GM18526 (cell line): ENCODE data around the gene SVIL.

Source experiments
- POLR2A ChIP-seq: IDR thresholded peaks from 3 replicates; pipeline ENCODE4 v1.6.1; 2011; ENCODE audit not compliant: insufficient read length; ENCODE audit errors: extremely low read depth

Gene SVIL

DNA sequence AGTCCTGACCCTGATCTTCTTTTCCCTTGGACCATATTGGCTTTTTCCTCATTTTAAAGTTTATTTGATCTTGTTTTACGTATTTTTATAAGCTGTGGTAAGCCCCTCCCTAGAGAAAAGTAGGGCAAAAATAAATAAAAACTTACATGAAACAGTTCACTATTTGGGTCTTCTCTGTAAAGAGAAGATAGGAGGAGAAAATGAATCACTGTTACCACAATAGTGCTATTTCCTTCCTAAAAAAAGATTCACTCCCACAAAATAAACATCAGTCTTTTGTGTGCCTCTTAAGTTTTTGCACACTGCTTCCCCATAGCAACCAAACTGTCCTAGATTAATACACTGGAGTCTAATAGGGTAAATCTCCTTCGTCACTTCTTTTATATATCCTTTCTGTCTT, 1.4 kb upstream of the SVIL start:
- TF ChIP-seq POLR2A: no peak

DNA sequence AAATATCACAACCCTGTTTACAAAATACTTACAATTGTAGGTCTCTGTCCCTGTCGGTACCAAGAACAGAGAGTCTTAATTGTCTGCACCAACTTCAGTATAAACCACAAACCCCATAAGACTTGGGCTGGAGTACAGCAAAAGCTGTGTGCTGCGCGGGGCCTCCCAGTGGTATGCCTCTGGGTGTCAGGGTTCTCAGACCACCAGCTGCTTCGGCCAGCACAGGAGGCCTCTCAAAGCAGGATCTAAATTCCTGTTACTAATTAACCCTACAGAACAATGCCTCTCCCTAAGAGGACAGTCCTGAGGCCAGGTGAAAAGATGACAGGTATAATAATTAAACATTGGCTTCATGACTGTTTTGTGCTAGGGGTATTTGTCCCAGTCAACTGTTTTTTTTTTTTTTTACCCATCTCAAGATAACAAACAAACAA, 957 bp upstream of the SVIL start:
- TF ChIP-seq POLR2A: no peak

DNA sequence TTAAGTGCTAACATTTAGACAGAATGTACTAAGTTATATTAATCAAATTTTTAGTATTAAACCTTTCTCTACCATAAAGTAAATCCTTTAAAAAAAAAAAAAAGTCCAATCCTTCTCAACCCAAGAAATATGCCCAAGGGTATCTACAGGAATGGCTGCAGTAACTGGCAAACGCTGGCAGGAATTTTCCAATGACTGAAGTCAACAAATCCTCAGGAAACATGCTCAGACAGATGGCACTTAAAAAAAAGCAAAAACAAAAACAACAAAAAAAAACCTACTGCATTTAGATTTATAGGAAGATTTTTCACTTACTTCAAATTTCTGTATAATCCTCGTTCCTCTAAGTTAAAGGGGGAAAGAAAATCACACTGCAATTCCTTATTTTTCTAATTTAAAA, 666 bp downstream of the SVIL start:
- TF ChIP-seq POLR2A: no peak

DNA sequence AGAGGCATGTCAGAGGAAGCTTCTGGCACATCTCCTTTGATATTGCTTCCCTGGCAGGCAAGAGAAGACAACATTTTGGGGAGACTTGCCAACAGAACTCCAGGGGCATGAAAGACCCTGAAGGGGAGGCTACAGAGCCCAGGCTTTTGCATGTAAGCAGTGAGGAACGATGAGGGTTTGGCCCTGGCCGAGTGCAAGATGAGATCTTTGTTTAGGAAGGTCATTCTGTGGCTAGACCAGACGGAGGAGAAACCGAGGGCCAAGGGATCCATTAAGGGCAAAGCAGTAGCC, 3.8 kb downstream of the SVIL start:
- no peak for TF ChIP-seq POLR2A

GRCh38 chr10:29630205-29631048, 4.3 kb downstream of the SVIL start:
- TF ChIP-seq POLR2A: no peak

DNA sequence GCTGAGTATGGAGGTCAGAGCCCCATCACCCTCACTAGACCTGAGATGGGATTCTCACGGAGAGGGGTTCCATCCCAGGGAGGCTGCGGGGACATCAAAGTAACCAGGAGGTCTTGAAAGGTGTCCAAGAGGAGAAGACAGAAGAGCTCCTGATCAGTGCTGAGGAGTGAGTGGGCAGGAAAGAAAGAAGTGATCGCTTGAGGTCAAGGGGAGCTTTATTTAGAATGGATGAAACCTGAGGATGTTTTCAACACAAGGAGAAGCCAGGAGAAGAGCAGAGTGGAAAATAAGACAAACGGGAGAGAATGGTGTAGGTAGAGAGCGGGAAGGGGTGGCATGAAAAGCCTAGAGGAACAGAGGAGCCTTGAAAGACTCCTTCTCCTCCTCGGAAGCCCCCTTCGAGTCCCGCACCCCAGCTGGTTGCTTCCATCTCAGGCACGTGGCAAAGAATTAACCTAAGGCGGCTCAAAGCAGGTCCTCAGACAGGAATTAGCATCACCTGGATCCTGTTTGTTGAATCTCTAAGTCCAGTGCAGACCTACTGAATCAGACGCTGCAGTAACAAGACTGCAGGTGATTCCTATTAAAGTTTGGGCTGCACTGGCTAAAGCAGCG, 5.8 kb downstream of the SVIL start:
- no peak for TF ChIP-seq POLR2A

GRCh38 chr10:29628311-29628710, 6.5 kb downstream of the SVIL start:
- no peak for TF ChIP-seq POLR2A

DNA sequence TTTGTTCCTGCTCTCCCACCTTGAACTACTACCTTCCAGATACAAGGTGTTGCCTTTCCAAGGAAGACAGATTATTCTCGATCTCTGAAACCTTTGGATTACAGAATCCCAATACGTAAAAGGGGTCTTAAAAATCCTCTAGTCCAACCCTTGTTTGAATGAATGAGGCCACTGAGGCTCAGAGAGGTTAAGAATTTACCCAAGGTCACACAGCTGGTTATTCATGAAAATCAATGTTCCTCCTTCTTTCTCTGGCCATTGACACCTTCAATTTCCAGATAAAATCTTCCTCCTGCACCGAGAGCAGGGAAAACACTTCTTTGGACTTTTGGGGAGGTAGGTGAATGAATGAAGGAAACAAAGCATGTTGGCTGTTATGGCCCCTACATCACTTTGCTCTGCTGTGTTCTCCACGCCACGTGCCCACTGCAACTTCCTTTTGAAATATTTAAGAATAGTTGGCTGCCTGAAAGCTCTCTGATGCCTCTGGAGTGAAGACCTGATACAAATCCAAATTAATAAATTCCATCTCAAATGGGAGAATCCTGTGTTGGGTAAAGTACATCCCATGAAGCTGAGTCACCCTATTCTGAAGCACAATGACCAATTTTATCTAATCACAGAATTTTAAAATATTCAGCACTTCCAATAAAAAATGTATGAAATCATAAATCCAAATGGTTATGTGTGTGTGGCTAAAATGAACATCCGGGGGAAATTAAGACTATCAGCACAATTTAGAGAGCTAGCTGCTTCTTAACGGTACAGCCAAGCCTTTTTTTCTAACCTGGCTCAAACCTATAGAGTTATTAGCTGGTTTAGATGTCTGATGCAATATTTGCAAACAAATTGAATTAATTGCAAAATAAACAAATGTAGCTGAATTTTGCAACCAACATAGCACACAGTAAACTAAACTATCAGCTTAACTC, 7.3 kb downstream of the SVIL start:
- TF ChIP-seq POLR2A: no peak

DNA sequence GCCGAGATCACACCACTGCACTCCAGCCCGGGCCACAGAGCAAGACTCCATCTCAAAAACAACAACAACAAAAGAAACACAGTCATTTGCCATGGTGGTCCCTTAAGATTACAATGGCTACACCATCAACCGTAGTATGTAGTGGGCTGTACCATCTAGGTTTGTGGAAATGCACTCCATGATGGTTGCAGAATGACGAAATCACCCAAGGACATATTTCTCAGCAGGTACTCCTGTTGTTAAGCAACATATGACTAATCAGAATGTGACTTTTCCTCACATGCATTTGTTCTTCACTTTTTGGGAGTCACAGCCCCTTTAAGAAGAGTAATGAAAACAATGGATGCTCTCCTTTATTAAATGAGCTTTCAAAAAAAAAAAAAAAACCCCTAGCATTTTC, 11.0 kb downstream of the SVIL start:
- no peak for TF ChIP-seq POLR2A

DNA sequence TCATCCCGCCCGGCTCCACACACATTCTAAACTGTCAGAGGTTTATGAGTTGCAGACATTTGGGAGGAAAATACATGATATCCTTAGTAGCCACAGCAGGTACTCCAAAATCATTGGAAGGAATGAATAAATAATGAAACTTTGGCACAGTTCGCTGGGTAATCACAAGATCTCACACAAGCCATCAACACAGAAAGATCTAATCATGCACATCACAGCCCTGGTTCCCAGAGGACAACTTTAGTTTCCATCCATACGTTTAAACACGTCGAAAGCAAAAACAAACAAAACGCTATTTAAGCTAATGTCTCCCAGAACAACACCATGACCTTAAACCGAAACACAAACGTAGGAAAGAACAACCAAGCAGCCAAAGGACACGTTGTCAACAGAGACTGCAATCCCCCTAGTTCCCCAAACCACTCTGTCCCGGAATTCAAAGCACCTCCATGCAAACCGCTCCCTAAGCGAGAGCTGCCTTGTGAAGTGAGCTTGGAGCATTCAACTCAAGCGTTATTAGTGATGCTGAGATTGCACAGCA, 12.3 kb downstream of the SVIL start:
- no peak for TF ChIP-seq POLR2A

DNA sequence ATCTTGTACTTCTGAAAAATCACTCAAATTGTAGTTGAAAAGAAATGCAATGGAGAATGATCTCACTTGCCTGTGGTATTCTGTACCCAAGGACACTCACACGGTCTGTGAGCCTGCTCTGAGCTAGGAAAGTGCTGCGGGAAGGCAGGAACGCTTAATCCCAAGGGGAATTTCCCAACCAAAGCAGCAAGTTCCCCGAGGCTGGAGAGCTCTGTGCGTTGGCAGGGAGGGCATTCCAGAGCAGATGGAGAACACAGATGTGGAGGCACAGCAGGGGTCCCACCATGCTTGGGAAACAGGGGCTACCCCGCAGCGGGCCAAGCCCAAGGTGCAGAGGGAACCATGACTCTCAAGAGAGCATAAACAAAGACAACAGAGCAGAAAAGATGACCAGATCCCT, 13.6 kb downstream of the SVIL start:
- TF ChIP-seq POLR2A: no peak

- no peak for TF ChIP-seq POLR2A
Measured at GRCh38 chr10:29620112-29620690, 14.6 kb downstream of the SVIL start.

- no peak for TF ChIP-seq POLR2A
Measured at GRCh38 chr10:29619241-29619669, 15.5 kb downstream of the SVIL start.

DNA sequence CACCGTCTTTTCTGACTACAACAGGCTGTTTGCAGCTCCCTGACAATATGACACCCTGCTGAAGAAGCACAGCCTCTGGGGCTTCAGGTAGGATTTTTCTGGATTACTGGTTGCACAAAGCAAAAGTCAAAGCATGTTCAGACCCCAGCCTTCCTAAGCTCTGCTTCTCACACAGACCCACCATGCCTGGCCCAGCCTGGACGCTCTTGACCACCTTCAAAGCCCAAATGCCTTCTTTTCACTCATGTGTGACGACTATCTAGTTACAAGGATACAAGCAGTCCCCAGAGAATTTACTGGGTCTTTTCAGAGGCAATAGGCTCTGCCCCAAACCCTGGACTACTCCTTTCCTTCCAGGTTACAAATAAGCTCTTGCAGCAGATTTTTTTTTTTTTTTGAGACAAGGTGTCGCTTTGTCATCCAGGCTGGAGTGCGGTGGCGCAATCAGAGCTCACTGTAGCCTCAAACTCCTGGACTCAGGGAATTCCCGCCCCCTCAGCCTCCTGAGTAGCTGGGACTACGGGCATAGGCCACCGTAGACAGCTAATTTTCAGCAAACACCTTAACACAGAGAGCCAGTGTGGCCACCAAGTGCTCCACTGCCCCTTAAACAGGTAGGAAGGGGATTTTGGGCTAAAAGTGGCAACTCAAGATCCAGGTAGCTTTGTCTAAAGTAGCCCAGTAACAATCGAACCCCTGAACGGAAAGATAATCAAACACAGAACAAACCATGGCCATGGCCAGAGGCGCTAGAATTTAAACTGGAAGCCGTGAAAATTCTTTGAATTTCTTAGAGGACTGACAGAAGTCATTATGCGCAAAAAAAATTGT, 16.2 kb downstream of the SVIL start:
- TF ChIP-seq POLR2A: no peak
